ENCODE measurements around the gene STOX2. TPM values are rescaled to one million over a fixed set of nuclear protein-coding genes. Genes with fewer than 3 reads are reported as not detected.

STOX2 gene
- total RNA-seq, 1 donor from 2014 or later, result 2.5 TPM

- Histone ChIP-seq H3K27ac (ENCODE audit: low read depth, low read length) (no peak overlapping the region), H3K9me3 (ENCODE audit: insufficient read depth, low read depth, low read length) (no peaks in the 10 kb centered on the region), H3K79me2 (ENCODE audit: insufficient read depth, low read length) (no peaks in the 10 kb centered on the region), H3K4me1 (ENCODE audit: insufficient read depth, low read length) (no peaks in the 10 kb centered on the region), H4K20me1 (ENCODE audit: insufficient read depth, low read length) (no peaks in the 10 kb centered on the region), H3K4me3 (ENCODE audit: insufficient read depth, low read depth, low read length) (no peak overlapping the region), H3K27me3 (ENCODE audit: insufficient read depth, low read length) (no peaks in the 10 kb centered on the region), H3K36me3 (ENCODE audit: insufficient read depth, low read length) (no peaks in the 10 kb centered on the region), H3K9ac (ENCODE audit: low read length) (no peak overlapping the region), H2AFZ (ENCODE audit: low read depth, low read length) (no peak overlapping the region), H3K4me2 (ENCODE audit: low read length) (no peak overlapping the region)
- H3K36me3 Mint-ChIP-seq (ENCODE audit: low read depth, unreplicated experiment), result no peaks in the 10 kb centered on the region
- H3K4me1 Mint-ChIP-seq (ENCODE audit: low read depth, unreplicated experiment), result no peaks in the 10 kb centered on the region
- peaks cover 4% of the 10 kb centered on the region for H3K27me3 Mint-ChIP-seq (ENCODE audit: low read depth, unreplicated experiment)
- no peak for TF ChIP-seq EZH2 (IDR thresholded peaks at IDR 0.05; ENCODE audit: insufficient read depth, low read length)
- no peak for TF ChIP-seq CTCF (IDR thresholded peaks at IDR 0.05; ENCODE audit: insufficient read depth, low read depth, low read length)
- DNase-seq (ENCODE audit: low read depth) (no peak), FAIRE-seq (no peak)
- H3K27ac Mint-ChIP-seq (ENCODE audit: unreplicated experiment), result no peak overlapping the region
- H3K4me3 Mint-ChIP-seq (ENCODE audit: unreplicated experiment), result no peak overlapping the region
- peaks cover 2% of the 10 kb centered on the region for H3K9me3 Mint-ChIP-seq (ENCODE audit: unreplicated experiment)
Measured at GRCh38 chr4:184059099-184059498, 154.0 kb downstream of the STOX2 start.

DNA sequence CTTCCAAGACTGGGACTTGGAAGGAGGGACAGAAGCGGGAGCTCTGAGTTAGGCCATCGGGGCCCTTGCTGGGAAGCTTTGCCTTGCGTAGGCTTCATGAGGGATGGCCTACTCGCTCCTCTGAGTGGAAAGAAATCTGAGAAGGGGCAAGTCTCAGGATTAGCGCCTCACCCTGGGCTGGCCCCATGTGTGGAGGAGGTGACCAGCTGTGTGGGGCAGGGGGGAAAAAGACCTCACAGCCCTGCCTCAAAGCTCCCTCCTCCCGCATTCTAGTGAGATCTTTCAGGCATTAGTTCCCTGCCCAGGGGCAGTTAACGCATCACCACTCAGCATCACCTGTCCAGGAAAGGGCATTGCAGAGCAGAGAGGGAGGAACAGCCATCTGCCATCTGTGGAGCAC is 156.5 kb downstream of the STOX2 start:
- H3K4me3 Mint-ChIP-seq (ENCODE audit: unreplicated experiment), result no peak overlapping the region
- no peaks in the 10 kb centered on the region for H3K79me2 ChIP-seq (ENCODE audit: insufficient read depth, low read length)
- no peak overlapping the region for H3K27ac Mint-ChIP-seq (ENCODE audit: unreplicated experiment)
- peaks cover 2% of the 10 kb centered on the region for H3K9me3 Mint-ChIP-seq (ENCODE audit: unreplicated experiment)
- no peaks in the 10 kb centered on the region for H3K36me3 ChIP-seq (ENCODE audit: insufficient read depth, low read length)
- H3K4me1 Mint-ChIP-seq (ENCODE audit: low read depth, unreplicated experiment), result no peaks in the 10 kb centered on the region
- no peaks in the 10 kb centered on the region for H3K9me3 ChIP-seq (ENCODE audit: insufficient read depth, low read depth, low read length)
- peaks cover 16% of the 10 kb centered on the region for H3K27me3 Mint-ChIP-seq (ENCODE audit: low read depth, unreplicated experiment)
- DNase-seq (ENCODE audit: low read depth), result no peak
- no peaks in the 10 kb centered on the region for H4K20me1 ChIP-seq (ENCODE audit: insufficient read depth, low read length)
- no peaks in the 10 kb centered on the region for H3K36me3 Mint-ChIP-seq (ENCODE audit: low read depth, unreplicated experiment)
- no peak overlapping the region for H3K4me2 ChIP-seq (ENCODE audit: low read length)
- FAIRE-seq, result no peak
- no peak overlapping the region for H3K27ac ChIP-seq (ENCODE audit: low read depth, low read length)
- H3K4me3 ChIP-seq (ENCODE audit: insufficient read depth, low read depth, low read length), result no peak overlapping the region
- no peaks in the 10 kb centered on the region for H3K4me1 ChIP-seq (ENCODE audit: insufficient read depth, low read length)
- H3K9ac ChIP-seq (ENCODE audit: low read length), result no peak overlapping the region
- H2AFZ ChIP-seq (ENCODE audit: low read depth, low read length), result no peak overlapping the region
- TF ChIP-seq CTCF (IDR thresholded peaks at IDR 0.05; ENCODE audit: insufficient read depth, low read depth, low read length), result no peak
- no peaks in the 10 kb centered on the region for H3K27me3 ChIP-seq (ENCODE audit: insufficient read depth, low read length)

DNA sequence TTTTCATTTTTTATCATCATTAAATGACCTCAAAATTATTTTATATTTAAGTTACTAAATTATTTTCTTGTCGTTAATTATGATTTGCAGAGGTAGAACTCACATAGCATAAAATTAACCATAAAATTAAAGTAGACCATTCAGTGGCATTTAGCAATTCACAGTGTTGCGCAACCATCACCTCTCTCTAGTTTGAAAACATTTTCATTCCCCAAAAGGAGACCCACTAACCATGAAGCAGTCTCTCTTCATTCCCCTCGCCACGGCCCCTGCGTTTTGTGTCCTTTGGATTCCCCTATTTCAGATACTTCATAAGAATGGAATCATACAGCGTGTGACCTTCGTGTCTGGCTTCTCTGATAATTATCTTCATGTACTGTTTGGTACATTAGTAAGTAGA is 157.7 kb downstream of the STOX2 start:
- DNase-seq (ENCODE audit: low read depth), result no peak

More for the DNA sequence above, 157.7 kb downstream of the STOX2 start:
- no peak overlapping the region for H3K4me3 ChIP-seq (ENCODE audit: insufficient read depth, low read depth, low read length)
- no peak overlapping the region for H2AFZ ChIP-seq (ENCODE audit: low read depth, low read length)
- H3K27me3 Mint-ChIP-seq (ENCODE audit: low read depth, unreplicated experiment), result peaks cover 15% of the 10 kb centered on the region
- H3K27me3 ChIP-seq (ENCODE audit: insufficient read depth, low read length), result no peaks in the 10 kb centered on the region
- no peaks in the 10 kb centered on the region for H4K20me1 ChIP-seq (ENCODE audit: insufficient read depth, low read length)
- no peak overlapping the region for H3K27ac Mint-ChIP-seq (ENCODE audit: unreplicated experiment)
- FAIRE-seq, result no peak
- H3K4me2 ChIP-seq (ENCODE audit: low read length), result no peak overlapping the region
- no peak overlapping the region for H3K4me3 Mint-ChIP-seq (ENCODE audit: unreplicated experiment)
- no peaks in the 10 kb centered on the region for H3K9me3 ChIP-seq (ENCODE audit: insufficient read depth, low read depth, low read length)
- H3K27ac ChIP-seq (ENCODE audit: low read depth, low read length), result no peak overlapping the region
- H3K36me3 Mint-ChIP-seq (ENCODE audit: low read depth, unreplicated experiment), result no peaks in the 10 kb centered on the region
- no peaks in the 10 kb centered on the region for H3K4me1 Mint-ChIP-seq (ENCODE audit: low read depth, unreplicated experiment)
- no peaks in the 10 kb centered on the region for H3K79me2 ChIP-seq (ENCODE audit: insufficient read depth, low read length)
- no peaks in the 10 kb centered on the region for H3K4me1 ChIP-seq (ENCODE audit: insufficient read depth, low read length)
- H3K9me3 Mint-ChIP-seq (ENCODE audit: unreplicated experiment), result peaks cover 2% of the 10 kb centered on the region
- no peaks in the 10 kb centered on the region for H3K36me3 ChIP-seq (ENCODE audit: insufficient read depth, low read length)
- H3K9ac ChIP-seq (ENCODE audit: low read length), result no peak overlapping the region
- TF ChIP-seq CTCF (IDR thresholded peaks at IDR 0.05; ENCODE audit: insufficient read depth, low read depth, low read length), result no peak
- TF ChIP-seq EZH2 (IDR thresholded peaks at IDR 0.05; ENCODE audit: insufficient read depth, low read length), result no peak
